Activated T-helper 17 cell treated with anti-CD3 and anti-CD28 coated beads, Interleukin-2, amount 50 U/mL, for 72 hours (primary cell): ENCODE results near the gene RNF157. TPM values are rescaled to one million over a fixed set of nuclear protein-coding genes. Genes with fewer than 3 reads are reported as not detected.

Source experiments
- ATAC-seq: fragments of 150-1000 bp; cut with Tn5 transposase; replicated peaks from 2 replicates; pipeline ENCODE4 v1.10.0; 2021; ENCODE audit warnings: mild to moderate bottlenecking, moderate library complexity
- H3K27ac Mint-ChIP-seq: one replicate; pipeline ENCODE4 v1.8.0; 2022; ENCODE audit warnings: mixed read lengths
- H3K27me3 Mint-ChIP-seq: one replicate; pipeline ENCODE4 v1.8.0; 2022; ENCODE audit warnings: mixed read lengths
- H3K36me3 Mint-ChIP-seq: one replicate; pipeline ENCODE4 v1.8.0; 2022; ENCODE audit warnings: low read depth, mild to moderate bottlenecking, mixed read lengths
- H3K4me1 Mint-ChIP-seq: one replicate; pipeline ENCODE4 v1.8.0; 2022; ENCODE audit warnings: mixed read lengths
- H3K4me3 Mint-ChIP-seq: one replicate; pipeline ENCODE4 v1.8.0; 2022; ENCODE audit warnings: mild to moderate bottlenecking, mixed read lengths
- H3K9me3 Mint-ChIP-seq: one replicate; pipeline ENCODE4 v1.8.0; 2022; ENCODE audit warnings: mixed read lengths
- total RNA-seq, 2 donors: library from RNA; stranded (reverse); gene quantifications; one replicate each; pipeline ENCODE4 v1.2.3, GENCODE V29; 2022

The RNF157 gene
- total RNA-seq, 2 donors from 2014 or later = 15.5 to 17.4 TPM

- no peaks in the 10 kb centered on the region for H3K9me3 Mint-ChIP-seq
- H3K36me3 Mint-ChIP-seq = peaks cover 57% of the 10 kb centered on the region
- peaks cover 5% of the 10 kb centered on the region for H3K4me1 Mint-ChIP-seq
- no peak overlapping the region for H3K4me3 Mint-ChIP-seq
- no peak for ATAC-seq
- H3K27ac Mint-ChIP-seq = no peak overlapping the region
- H3K27me3 Mint-ChIP-seq = no peaks in the 10 kb centered on the region
These were observed 79.3 kb downstream of the RNF157 start for GRCh38 chr17:76160896-76161528.

DNA sequence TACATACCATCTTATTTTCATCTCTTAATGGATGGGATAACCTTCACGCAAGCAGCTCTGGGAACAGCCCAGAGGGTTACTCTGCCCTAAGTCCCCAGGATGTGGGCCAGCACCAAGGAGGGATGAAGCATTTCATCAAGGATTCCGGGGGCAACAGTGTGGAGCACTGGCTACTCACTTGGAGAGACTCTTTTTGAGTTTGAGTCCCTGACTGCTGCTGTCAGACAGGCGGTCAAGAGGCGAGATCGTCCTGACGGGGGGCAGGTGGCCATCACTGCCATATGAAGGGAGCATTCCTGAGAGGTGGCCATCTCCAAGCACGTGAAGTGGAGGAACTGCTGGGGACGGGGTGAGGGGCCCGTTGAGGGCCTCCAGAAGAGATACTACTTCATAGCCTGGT lies 81.1 kb downstream of the RNF157 start:
- H3K4me1 Mint-ChIP-seq = peaks cover 5% of the 10 kb centered on the region
- H3K36me3 Mint-ChIP-seq = peaks cover 50% of the 10 kb centered on the region
- no peak for ATAC-seq
- no peak overlapping the region for H3K27ac Mint-ChIP-seq
- no peaks in the 10 kb centered on the region for H3K27me3 Mint-ChIP-seq
- no peak overlapping the region for H3K4me3 Mint-ChIP-seq
- H3K9me3 Mint-ChIP-seq = no peaks in the 10 kb centered on the region

DNA sequence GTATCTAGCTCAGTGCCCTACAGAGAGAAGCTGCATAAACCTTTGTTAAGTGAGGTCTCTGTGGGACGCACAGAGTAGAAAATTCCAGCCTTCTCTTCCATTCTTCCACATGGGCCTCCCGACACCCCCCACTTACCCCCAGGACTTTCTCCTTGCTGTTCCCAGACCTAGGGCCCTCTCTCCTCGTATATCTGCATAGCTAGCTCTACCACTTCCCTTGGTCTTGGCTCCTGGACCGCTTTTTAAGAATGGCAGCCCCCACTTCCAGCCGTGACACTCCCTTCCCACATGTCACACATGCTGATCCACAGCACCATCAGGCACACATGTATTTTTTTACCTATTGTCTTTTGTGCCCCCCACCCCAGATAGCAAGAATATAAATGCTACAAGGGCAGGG lies 82.5 kb downstream of the RNF157 start:
- Mint-ChIP-seq H3K36me3 (peaks cover 42% of the 10 kb centered on the region), H3K27ac (no peak overlapping the region), H3K9me3 (no peaks in the 10 kb centered on the region), H3K4me1 (peaks cover 2% of the 10 kb centered on the region), H3K27me3 (no peaks in the 10 kb centered on the region), H3K4me3 (no peak overlapping the region)
- no peak for ATAC-seq

DNA sequence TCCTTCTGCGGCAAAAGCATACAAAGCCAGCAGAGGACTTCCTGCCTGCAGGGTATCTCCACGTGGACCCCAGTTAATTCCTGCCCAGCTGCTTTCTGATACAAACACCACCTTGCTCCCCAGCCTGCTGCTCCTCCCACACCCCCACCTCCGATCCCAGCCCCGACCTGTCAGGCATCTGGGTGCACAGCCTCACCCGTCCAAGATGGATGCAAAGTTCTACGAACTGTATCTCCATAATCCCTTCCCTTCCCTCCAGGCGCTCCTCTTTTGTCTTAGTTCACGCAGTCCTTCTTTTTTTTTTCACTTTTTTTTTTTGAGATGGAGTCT lies 83.7 kb downstream of the RNF157 start:
- no peaks in the 10 kb centered on the region for H3K9me3 Mint-ChIP-seq
- peak overlapping the region; percentile 54 for H3K27ac Mint-ChIP-seq
- H3K36me3 Mint-ChIP-seq = peaks cover 40% of the 10 kb centered on the region
- no peak overlapping the region for H3K4me3 Mint-ChIP-seq
- no peaks in the 10 kb centered on the region for H3K27me3 Mint-ChIP-seq
- no peak for ATAC-seq
- peaks cover 7% of the 10 kb centered on the region for H3K4me1 Mint-ChIP-seq

GRCh38 chr17:76155988-76156661 lies 84.2 kb downstream of the RNF157 start:
- Mint-ChIP-seq H3K27me3 (no peaks in the 10 kb centered on the region), H3K9me3 (no peaks in the 10 kb centered on the region), H3K27ac (peak overlapping the region; percentile 54), H3K4me3 (no peak overlapping the region), H3K36me3 (peaks cover 35% of the 10 kb centered on the region), H3K4me1 (peaks cover 7% of the 10 kb centered on the region)
- no peak for ATAC-seq

GRCh38 chr17:76154936-76155845 lies 85.1 kb downstream of the RNF157 start:
- Mint-ChIP-seq H3K36me3 (peaks cover 34% of the 10 kb centered on the region), H3K4me1 (peaks cover 7% of the 10 kb centered on the region), H3K9me3 (no peaks in the 10 kb centered on the region), H3K27me3 (no peaks in the 10 kb centered on the region), H3K4me3 (no peak overlapping the region), H3K27ac (no peak overlapping the region)
- no peak for ATAC-seq

DNA sequence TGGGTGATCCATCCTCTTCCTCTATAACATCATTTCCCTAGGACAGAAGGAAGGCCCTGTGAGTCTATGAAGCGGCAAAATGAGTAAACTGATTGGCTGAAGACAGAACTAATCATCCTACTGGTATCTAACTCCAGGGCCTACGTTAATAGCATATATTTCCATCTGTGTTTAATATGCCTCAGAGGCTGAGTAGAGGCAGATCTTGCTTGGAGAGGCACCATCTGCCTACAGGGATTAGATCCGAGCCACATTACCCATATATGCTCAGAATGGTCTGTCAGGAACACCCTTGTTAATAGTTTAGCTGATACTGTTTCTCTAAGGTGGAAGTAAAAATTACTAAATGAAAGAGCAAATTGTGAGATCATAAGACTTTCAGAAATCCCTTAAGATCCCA lies 86.0 kb downstream of the RNF157 start:
- peaks cover 30% of the 10 kb centered on the region for H3K36me3 Mint-ChIP-seq
- no peaks in the 10 kb centered on the region for H3K9me3 Mint-ChIP-seq
- H3K27me3 Mint-ChIP-seq = no peaks in the 10 kb centered on the region
- H3K4me3 Mint-ChIP-seq = no peak overlapping the region
- H3K4me1 Mint-ChIP-seq = peaks cover 7% of the 10 kb centered on the region
- no peak overlapping the region for H3K27ac Mint-ChIP-seq
- ATAC-seq = no peak

DNA sequence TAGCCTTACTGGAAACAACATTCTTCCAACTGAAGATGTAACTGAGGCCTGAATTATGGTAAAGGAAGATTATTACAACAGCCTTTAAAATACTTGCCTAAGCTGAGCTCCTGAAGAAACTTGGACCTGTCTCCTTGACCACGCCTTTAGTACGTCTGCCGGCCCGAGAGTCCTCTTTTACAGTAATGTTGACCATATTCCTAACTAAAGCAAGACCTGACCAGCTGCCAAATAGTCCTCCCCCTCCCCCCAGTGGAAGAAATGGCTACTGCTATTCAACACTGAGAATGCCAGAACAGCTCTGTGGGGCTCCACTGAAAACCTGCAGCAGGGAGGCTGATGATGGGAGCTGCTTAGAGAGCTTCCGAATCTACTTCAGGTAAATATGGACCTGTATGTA lies 86.7 kb downstream of the RNF157 start:
- Mint-ChIP-seq H3K27ac (no peak overlapping the region), H3K4me1 (peaks cover 7% of the 10 kb centered on the region), H3K36me3 (peaks cover 28% of the 10 kb centered on the region), H3K9me3 (no peaks in the 10 kb centered on the region), H3K4me3 (no peak overlapping the region), H3K27me3 (no peaks in the 10 kb centered on the region)
- no peak for ATAC-seq

DNA sequence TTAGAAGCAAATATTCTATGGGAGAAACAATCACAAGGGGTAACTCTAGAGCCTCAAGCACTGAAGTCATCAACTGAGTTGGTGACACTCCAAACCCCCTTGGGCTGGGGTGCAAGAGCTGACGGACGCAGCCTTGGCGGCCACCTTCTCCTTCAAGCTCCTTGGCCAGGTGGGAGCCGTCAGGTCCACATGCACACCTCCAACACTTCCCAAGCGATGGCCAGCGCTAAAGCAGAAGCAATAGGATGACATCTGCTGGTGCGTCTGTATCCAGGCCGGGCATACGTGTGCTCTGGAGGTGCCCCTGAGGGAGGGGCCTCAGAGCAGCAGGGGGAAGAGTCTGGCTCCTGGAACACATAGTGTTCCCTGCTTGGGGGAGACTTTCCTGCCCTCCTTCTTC lies 87.1 kb downstream of the RNF157 start:
- peaks cover 26% of the 10 kb centered on the region for H3K36me3 Mint-ChIP-seq
- no peak overlapping the region for H3K4me3 Mint-ChIP-seq
- H3K27me3 Mint-ChIP-seq = no peaks in the 10 kb centered on the region
- H3K4me1 Mint-ChIP-seq = peaks cover 7% of the 10 kb centered on the region
- H3K9me3 Mint-ChIP-seq = no peaks in the 10 kb centered on the region
- H3K27ac Mint-ChIP-seq = peak overlapping the region; percentile 78
- no peak for ATAC-seq

DNA sequence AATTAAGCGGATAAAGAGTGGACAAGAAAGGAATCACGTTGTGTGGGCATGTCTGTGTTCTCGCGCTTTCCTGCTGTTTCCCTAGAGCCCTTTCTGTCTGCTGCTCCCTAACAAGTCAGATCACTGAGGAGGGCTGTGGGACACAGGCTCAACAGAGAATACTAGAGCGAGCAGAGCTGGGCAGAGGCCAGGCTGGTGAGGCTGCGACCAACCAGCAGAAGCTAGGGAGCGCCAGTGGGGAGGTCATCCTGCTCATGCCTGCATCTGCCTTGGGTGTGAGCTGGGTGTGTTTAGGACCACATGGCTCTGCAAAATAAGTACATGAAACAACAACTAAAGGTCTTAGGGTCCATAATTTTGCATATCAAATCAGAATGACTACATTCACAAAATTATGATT lies 87.7 kb downstream of the RNF157 start:
- H3K36me3 Mint-ChIP-seq = peaks cover 21% of the 10 kb centered on the region
- ATAC-seq = no peak

DNA sequence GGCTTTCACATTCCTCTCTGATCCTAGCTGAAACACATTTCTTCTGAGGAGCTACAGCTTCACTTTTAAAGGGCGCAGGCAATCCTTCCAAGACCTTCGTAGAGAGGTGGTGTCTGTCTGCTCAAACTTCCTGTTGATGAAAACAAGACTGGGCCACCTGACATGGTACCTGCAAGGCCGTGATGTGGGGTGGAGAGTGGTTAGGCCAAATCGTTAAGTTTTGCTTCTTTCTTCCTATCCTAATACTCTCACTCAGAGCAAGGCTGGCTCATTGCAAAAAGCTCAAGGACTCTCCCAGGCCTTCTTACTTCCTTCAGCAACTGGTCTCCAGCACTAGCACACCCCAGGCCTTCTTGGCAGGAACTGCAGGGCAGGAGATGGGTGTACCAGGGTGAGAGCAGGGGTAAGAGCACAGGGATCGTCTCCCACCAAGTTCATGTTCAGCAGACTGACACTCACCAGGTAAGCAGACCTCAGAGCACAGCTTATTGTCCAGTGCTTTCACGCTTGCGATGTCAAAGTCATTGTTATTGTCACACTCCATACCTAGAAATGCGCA lies 88.3 kb downstream of the RNF157 start:
- Mint-ChIP-seq H3K4me1 (peaks cover 7% of the 10 kb centered on the region), H3K27ac (peak overlapping the region; percentile 78), H3K27me3 (no peaks in the 10 kb centered on the region), H3K9me3 (no peaks in the 10 kb centered on the region), H3K4me3 (peak overlapping the region; percentile 11), H3K36me3 (peaks cover 15% of the 10 kb centered on the region)
- no peak for ATAC-seq

More for the DNA sequence above, 87.7 kb downstream of the RNF157 start:
- Mint-ChIP-seq H3K4me3 (no peak overlapping the region), H3K27ac (peak overlapping the region; percentile 78), H3K9me3 (no peaks in the 10 kb centered on the region), H3K4me1 (peaks cover 7% of the 10 kb centered on the region), H3K27me3 (no peaks in the 10 kb centered on the region)

DNA sequence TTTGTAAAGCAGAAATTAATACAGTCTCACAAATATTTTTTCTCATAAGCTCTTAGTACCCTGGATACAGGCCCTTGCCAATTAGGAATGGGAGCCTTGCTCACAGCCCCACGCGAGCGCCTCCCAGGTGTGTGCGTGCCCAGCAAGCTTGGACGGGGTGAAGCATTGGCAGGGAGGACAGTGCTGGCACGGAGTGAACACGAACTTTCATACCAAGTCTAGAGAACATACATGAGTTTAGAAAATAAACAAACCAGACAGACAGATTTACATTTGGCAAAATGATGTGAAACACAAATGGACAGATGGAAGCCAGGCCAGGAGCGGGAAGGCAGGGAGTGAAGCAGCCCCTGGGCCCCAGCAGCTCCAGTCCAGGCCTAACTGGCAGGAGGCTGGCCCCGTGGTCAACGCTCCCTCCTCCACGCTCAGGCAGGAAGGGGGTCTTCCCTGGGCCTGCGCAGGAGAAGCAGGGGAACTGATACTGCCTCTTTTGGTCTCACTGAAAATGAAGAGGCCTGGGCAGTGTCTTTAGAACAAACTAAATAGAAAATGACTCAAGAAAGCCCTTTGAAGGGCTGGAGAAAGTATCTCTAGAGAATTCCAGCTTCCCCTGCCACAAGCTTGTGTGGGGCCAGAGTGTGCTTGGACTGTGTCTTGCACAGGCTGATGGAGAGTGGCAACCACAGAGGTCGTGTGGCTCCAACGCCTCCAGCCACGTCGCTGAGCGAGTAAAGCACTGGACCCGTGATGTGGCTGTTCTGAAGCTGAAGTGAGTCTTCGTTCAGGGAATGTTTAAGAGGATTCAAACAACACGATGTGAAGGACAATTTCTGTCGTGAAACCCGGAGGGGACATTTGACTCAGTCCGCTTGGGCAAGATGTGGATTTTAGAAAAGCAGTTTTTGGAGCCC lies 89.3 kb downstream of the RNF157 start:
- H3K27ac Mint-ChIP-seq = no peak overlapping the region
- no peaks in the 10 kb centered on the region for H3K9me3 Mint-ChIP-seq
- H3K27me3 Mint-ChIP-seq = no peaks in the 10 kb centered on the region
- H3K36me3 Mint-ChIP-seq = peaks cover 15% of the 10 kb centered on the region
- peaks cover 9% of the 10 kb centered on the region for H3K4me1 Mint-ChIP-seq
- no peak overlapping the region for H3K4me3 Mint-ChIP-seq
- ATAC-seq = no peak

DNA sequence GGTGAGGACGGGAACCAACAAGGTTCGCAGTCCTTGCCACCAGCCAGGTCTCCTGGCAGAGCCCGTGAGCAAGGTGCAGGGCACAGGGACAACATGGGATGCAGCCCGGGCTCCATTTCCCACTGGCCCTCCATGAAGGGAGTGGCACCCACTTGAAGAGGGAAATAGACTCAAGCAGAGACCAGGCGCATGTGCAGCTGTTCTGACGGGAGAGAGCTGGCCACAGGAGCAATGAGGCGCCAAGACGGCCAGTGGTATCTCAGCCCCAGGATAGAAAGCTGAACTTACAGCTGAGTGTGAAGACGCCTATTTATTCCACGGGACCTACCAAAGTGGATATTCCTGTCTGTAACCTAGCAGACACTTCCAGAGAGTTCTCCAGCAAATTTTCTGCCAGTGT lies 91.1 kb downstream of the RNF157 start:
- Mint-ChIP-seq H3K9me3 (no peaks in the 10 kb centered on the region), H3K4me1 (peaks cover 23% of the 10 kb centered on the region), H3K27ac (peak overlapping the region; percentile 29), H3K36me3 (peaks cover 15% of the 10 kb centered on the region), H3K27me3 (no peaks in the 10 kb centered on the region), H3K4me3 (no peak overlapping the region)
- no peak for ATAC-seq

DNA sequence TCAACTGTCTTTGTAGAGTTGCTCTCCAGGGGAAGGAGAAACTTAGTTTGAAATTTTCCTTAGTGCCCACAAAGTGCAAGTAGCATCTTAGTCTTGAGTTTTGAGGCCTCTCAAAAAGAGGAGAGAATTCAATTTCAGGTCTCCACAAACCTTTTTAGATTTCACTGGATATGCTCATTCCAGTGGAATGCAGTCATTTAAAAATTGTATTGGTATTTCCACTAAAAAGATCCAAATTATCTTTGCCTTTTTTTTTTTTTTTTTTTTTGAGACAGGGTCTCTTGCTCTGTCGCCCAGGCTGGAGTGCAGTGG lies 92.3 kb downstream of the RNF157 start:
- Mint-ChIP-seq H3K4me3 (no peak overlapping the region), H3K9me3 (no peaks in the 10 kb centered on the region), H3K36me3 (peaks cover 15% of the 10 kb centered on the region), H3K27ac (no peak overlapping the region), H3K27me3 (no peaks in the 10 kb centered on the region), H3K4me1 (peaks cover 29% of the 10 kb centered on the region)
- no peak for ATAC-seq
